ENCODE results near the gene RABEP1. TPM values are rescaled to one million over a fixed set of nuclear protein-coding genes. Genes with fewer than 3 reads are reported as not detected.

The RABEP1 gene
- total RNA-seq, 1 donor from 2014 or later, result 50.0 TPM

- TF ChIP-seq EZH2 (IDR thresholded peaks at IDR 0.05), result no peak
- TF ChIP-seq EZH2phosphoT487 (IDR thresholded peaks at IDR 0.05), result no peak
- TF ChIP-seq CTCF (IDR thresholded peaks at IDR 0.05), result no peak
- Histone ChIP-seq H3K27me3 (no peaks in the 10 kb centered on the region), H3K79me2 (ENCODE audit: low read depth) (no peaks in the 10 kb centered on the region), H3F3A (ENCODE audit: low read depth) (no peaks in the 10 kb centered on the region), H2AFZ (replicated peaks) (no peak overlapping the region), H3K4me2 (no peak overlapping the region), H3K4me3 (no peak overlapping the region), H3K27ac (no peak overlapping the region), H3K36me3 (no peaks in the 10 kb centered on the region), H4K20me1 (ENCODE audit: low read depth) (no peaks in the 10 kb centered on the region), H3K4me1 (no peaks in the 10 kb centered on the region), H3K9ac (no peak overlapping the region), H3K9me3 (ENCODE audit: low read depth) (no peaks in the 10 kb centered on the region)
- Mint-ChIP-seq H3K9me3 (peaks cover 2% of the 10 kb centered on the region), H3K27me3 (ENCODE audit: insufficient read depth, low read depth) (no peaks in the 10 kb centered on the region), H3K4me1 (no peaks in the 10 kb centered on the region), H3K27ac (no peak overlapping the region), H3K36me3 (no peaks in the 10 kb centered on the region), H3K4me3 (no peak overlapping the region)
- no peak for DNase-seq (ENCODE audit: low spot score)
These were observed 19.6 kb upstream of the RABEP1 start for GRCh38 chr17:5262416-5262991.

GRCh38 chr17:5263441-5263840 lies 18.6 kb upstream of the RABEP1 start:
- Mint-ChIP-seq H3K36me3 (no peaks in the 10 kb centered on the region), H3K27ac (no peak overlapping the region), H3K27me3 (ENCODE audit: insufficient read depth, low read depth) (no peaks in the 10 kb centered on the region), H3K4me3 (no peak overlapping the region), H3K4me1 (no peaks in the 10 kb centered on the region), H3K9me3 (peaks cover 2% of the 10 kb centered on the region)
- Histone ChIP-seq H3K4me2 (no peak overlapping the region), H3K79me2 (ENCODE audit: low read depth) (no peaks in the 10 kb centered on the region), H3K36me3 (no peaks in the 10 kb centered on the region), H3F3A (ENCODE audit: low read depth) (no peaks in the 10 kb centered on the region), H3K4me3 (no peak overlapping the region), H3K9me3 (ENCODE audit: low read depth) (no peaks in the 10 kb centered on the region), H4K20me1 (ENCODE audit: low read depth) (no peaks in the 10 kb centered on the region), H3K27ac (no peak overlapping the region), H3K27me3 (no peaks in the 10 kb centered on the region), H2AFZ (replicated peaks) (no peak overlapping the region), H3K9ac (no peak overlapping the region), H3K4me1 (no peaks in the 10 kb centered on the region)
- no peak for DNase-seq (ENCODE audit: low spot score)
- no peak for TF ChIP-seq CTCF (IDR thresholded peaks at IDR 0.05)
- no peak for TF ChIP-seq EZH2phosphoT487 (IDR thresholded peaks at IDR 0.05)
- no peak for TF ChIP-seq EZH2 (IDR thresholded peaks at IDR 0.05)

- Mint-ChIP-seq H3K4me1 (no peaks in the 10 kb centered on the region), H3K27ac (no peak overlapping the region), H3K27me3 (ENCODE audit: insufficient read depth, low read depth) (no peaks in the 10 kb centered on the region), H3K4me3 (no peak overlapping the region), H3K9me3 (peaks cover 2% of the 10 kb centered on the region), H3K36me3 (no peaks in the 10 kb centered on the region)
- TF ChIP-seq EZH2phosphoT487 (IDR thresholded peaks at IDR 0.05), result no peak
- TF ChIP-seq CTCF (IDR thresholded peaks at IDR 0.05), result no peak
- TF ChIP-seq EZH2 (IDR thresholded peaks at IDR 0.05), result no peak
- Histone ChIP-seq H2AFZ (replicated peaks) (no peak overlapping the region), H3K4me3 (no peak overlapping the region), H3K27ac (no peak overlapping the region), H3K27me3 (no peaks in the 10 kb centered on the region), H3K9ac (no peak overlapping the region), H3K79me2 (ENCODE audit: low read depth) (no peaks in the 10 kb centered on the region), H3K4me1 (no peaks in the 10 kb centered on the region), H3K9me3 (ENCODE audit: low read depth) (no peaks in the 10 kb centered on the region), H3K4me2 (no peak overlapping the region), H3F3A (ENCODE audit: low read depth) (no peaks in the 10 kb centered on the region), H4K20me1 (ENCODE audit: low read depth) (no peaks in the 10 kb centered on the region), H3K36me3 (no peaks in the 10 kb centered on the region)
- no peak for DNase-seq (ENCODE audit: low spot score)
These were observed 17.2 kb upstream of the RABEP1 start for GRCh38 chr17:5264893-5265292.

All from neural progenitor cell (in vitro differentiated cells).